Effector memory CD8-positive, alpha-beta T cell (primary cell): ENCODE data around the gene ACBD6.
"Not testable (repeated sequence)": the region's sequence is repeated elsewhere in the genome, so short reads cannot be mapped to it uniquely, and the experiment has no call there.

Source experiments
- ATAC-seq: fragments of 150-1000 bp; cut with Tn5 transposase; replicated peaks from 2 replicates; pipeline ENCODE4 v1.10.0; 2021; ENCODE audit warnings: mild to moderate bottlenecking, moderate library complexity
- DNase-seq, 3 experiments: peaks; one replicate each; pipeline ENCODE4 v3.0.0; 2021
- H3K27ac Mint-ChIP-seq, 2 donors: one replicate each; pipeline ENCODE4 v1.8.0; 2022; ENCODE audit warnings: mild to moderate bottlenecking in 2 of 2, mixed read lengths in 2 of 2, moderate library complexity in 2 of 2
- H3K27me3 Mint-ChIP-seq, 2 donors: one replicate each; pipeline ENCODE4 v1.8.0; 2022; ENCODE audit warnings: mixed read lengths in 2 of 2
- H3K36me3 Mint-ChIP-seq: one replicate; pipeline ENCODE4 v1.8.0; 2022; ENCODE audit warnings: mild to moderate bottlenecking, moderate library complexity, mixed read lengths; ENCODE audit not compliant: insufficient read depth
- H3K4me1 Mint-ChIP-seq, 2 donors: one replicate each; pipeline ENCODE4 v1.8.0; 2022; ENCODE audit warnings: low read depth in 2 of 2, mixed read lengths in 2 of 2
- H3K4me3 Mint-ChIP-seq, 2 donors: one replicate each; pipeline ENCODE4 v1.8.0; 2022; ENCODE audit warnings: mild to moderate bottlenecking in 2 of 2, mixed read lengths in 2 of 2, moderate library complexity in 2 of 2
- H3K9me3 Mint-ChIP-seq, 2 donors: one replicate each; pipeline ENCODE4 v1.8.0; 2022; ENCODE audit warnings: mixed read lengths in 2 of 2

Gene ACBD6

DNA sequence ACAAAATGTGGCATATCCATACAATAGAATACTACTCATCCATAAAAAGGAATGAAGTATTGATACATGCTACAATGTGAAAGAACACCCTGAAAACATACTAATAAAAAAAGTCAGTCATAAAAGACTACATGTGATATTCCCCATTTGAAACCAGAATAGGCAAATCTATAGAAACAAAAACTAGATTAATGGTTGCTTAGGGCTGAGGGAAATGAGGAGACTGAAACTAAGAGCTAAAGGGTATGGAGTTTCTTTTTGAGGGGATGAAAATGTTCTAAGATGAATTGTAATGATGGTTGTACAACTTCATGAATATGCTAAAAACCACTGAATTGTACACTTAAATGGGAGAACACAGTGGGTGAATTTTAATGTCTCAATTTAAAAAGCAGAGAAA is 50.9 kb downstream of the ACBD6 start:
- Mint-ChIP-seq H3K36me3 (no peaks in the 10 kb centered on the region), H3K4me1 (peaks cover 3 to 24% of the 10 kb centered on the region in 2 donors), H3K9me3 (peaks cover 0 to 4% of the 10 kb centered on the region in 2 donors), H3K4me3 (no peak overlapping the region), H3K27me3 (no peaks in the 10 kb centered on the region), H3K27ac (no peak overlapping the region)
- no peak for DNase-seq
- ATAC-seq = no peak

DNA sequence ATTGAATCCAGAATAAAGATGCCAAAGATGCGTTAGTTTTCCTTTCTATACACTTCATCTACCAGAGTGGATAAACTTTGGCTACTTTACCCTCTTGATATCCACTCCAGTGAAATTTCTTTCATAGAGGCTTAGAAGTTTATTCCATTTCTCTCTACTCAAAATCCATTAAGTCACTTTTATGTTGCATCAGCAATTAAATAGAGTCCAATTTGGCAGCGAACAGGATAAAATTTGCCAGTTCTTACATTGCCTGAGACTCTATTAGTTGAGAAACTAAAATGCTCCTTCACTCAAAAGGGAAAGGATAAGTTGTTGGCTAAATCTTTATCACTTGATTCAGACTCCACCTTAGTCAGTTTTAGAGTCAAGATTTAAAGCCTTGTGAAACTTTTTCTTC is 57.9 kb downstream of the ACBD6 start:
- no peak for DNase-seq
- no peaks in the 10 kb centered on the region for H3K27me3 Mint-ChIP-seq
- no peaks in the 10 kb centered on the region for H3K9me3 Mint-ChIP-seq
- no peak overlapping the region for H3K4me3 Mint-ChIP-seq
- no peaks in the 10 kb centered on the region for H3K36me3 Mint-ChIP-seq
- no peak for ATAC-seq
- H3K4me1 Mint-ChIP-seq = peaks cover 4 to 8% of the 10 kb centered on the region in 2 donors
- H3K27ac Mint-ChIP-seq = no peak overlapping the region

DNA sequence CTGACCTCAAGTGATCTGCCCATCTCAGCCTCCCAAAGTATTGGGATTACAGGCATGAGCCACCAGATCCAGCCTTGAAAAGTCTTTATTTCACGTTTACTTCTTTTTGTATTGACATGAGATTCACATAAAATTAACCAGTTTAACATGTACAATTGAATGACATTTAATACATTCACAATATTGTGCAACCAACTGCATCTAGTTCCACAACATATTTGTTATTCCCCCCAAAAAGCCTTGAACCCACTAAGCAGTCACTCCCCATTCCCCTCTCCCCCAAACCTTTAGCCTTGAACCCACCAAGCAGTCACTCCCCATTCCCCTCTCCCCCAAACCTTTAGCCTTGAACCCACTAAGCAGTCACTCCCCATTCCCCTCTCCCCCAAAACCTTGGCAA is 62.0 kb downstream of the ACBD6 start:
- Mint-ChIP-seq H3K27ac (no peak overlapping the region), H3K36me3 (no peaks in the 10 kb centered on the region), H3K4me1 (peaks cover 3 to 4% of the 10 kb centered on the region in 2 donors), H3K9me3 (no peaks in the 10 kb centered on the region), H3K27me3 (no peaks in the 10 kb centered on the region), H3K4me3 (no peak overlapping the region)
- ATAC-seq (no peak), DNase-seq (no peak)

DNA sequence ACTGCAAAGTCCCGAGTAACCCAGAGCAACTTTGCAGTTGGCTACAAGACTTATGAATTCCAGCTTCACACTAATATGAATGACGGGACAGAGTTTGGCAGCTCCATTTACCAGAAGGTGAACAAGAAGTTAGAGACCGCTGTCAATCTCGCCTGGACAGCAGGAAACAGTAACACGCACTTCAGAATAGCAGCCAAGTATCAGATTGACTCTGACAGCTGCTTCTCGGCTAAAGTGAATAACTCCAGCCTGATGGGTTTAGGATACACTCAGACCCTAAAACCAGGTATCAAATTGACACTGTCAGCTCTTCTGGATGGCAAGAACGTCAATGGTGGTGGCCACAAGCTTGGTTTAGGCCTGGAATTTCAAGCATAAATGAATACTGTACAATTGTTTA is 66.8 kb downstream of the ACBD6 start:
- no peak for DNase-seq
- H3K9me3 Mint-ChIP-seq = no peaks in the 10 kb centered on the region
- no peak overlapping the region for H3K4me3 Mint-ChIP-seq
- H3K27me3 Mint-ChIP-seq = no peaks in the 10 kb centered on the region
- peaks cover 5 to 29% of the 10 kb centered on the region in 2 donors for H3K4me1 Mint-ChIP-seq
- no peak overlapping the region for H3K27ac Mint-ChIP-seq
- no peak for ATAC-seq
- peaks cover 4% of the 10 kb centered on the region for H3K36me3 Mint-ChIP-seq

DNA sequence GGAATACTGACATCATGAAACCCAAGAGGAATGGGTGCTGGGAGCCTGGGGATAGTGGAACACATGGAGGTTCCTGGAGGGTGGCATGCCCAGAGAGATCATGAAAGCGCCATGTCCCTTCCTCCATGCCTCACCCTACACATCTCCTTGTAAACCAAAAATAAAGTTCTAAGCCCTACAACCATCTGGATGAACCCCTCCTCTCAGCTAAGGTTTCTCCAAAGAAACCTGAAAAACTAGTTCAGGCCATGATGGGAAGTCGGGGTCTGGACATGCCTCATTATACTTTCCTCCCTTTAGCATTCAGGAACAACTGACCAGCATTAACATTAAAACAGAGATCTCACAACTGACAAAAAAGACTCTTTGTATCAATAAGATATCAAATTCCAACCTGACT is 68.5 kb downstream of the ACBD6 start:
- no peaks in the 10 kb centered on the region for H3K27me3 Mint-ChIP-seq
- H3K9me3 Mint-ChIP-seq = no peaks in the 10 kb centered on the region
- DNase-seq = no peak
- no peak for ATAC-seq
- peaks cover 7 to 29% of the 10 kb centered on the region in 2 donors for H3K4me1 Mint-ChIP-seq
- H3K36me3 Mint-ChIP-seq = peaks cover 4% of the 10 kb centered on the region
- H3K27ac Mint-ChIP-seq = peak overlapping the region in 1 of 2 donors; percentile 31
- no peak overlapping the region for H3K4me3 Mint-ChIP-seq

DNA sequence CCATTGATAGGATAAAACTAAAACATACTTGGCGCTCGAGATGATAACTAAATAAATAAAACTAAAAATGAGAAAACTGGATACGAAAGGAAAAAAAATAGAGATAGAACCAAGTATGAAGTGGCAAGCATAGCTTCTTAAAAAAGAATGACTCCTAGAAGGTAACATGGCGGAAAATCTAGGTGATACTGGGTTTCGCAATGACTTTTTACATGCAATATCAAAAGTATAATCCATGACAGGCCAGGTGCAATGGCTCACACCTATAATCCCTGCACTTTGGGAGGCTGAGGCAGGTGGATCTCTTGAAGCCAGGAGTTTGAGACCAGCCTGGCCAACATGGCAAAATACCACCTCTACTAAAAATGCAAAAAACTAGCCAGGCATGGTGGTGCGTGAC is 70.7 kb downstream of the ACBD6 start:
- H3K4me3 Mint-ChIP-seq = no peak overlapping the region
- no peak overlapping the region for H3K27ac Mint-ChIP-seq
- no peaks in the 10 kb centered on the region for H3K27me3 Mint-ChIP-seq
- H3K4me1 Mint-ChIP-seq = peaks cover 7 to 31% of the 10 kb centered on the region in 2 donors
- peaks cover 6% of the 10 kb centered on the region for H3K36me3 Mint-ChIP-seq
- no peaks in the 10 kb centered on the region for H3K9me3 Mint-ChIP-seq
- no peak for DNase-seq
- no peak for ATAC-seq

DNA sequence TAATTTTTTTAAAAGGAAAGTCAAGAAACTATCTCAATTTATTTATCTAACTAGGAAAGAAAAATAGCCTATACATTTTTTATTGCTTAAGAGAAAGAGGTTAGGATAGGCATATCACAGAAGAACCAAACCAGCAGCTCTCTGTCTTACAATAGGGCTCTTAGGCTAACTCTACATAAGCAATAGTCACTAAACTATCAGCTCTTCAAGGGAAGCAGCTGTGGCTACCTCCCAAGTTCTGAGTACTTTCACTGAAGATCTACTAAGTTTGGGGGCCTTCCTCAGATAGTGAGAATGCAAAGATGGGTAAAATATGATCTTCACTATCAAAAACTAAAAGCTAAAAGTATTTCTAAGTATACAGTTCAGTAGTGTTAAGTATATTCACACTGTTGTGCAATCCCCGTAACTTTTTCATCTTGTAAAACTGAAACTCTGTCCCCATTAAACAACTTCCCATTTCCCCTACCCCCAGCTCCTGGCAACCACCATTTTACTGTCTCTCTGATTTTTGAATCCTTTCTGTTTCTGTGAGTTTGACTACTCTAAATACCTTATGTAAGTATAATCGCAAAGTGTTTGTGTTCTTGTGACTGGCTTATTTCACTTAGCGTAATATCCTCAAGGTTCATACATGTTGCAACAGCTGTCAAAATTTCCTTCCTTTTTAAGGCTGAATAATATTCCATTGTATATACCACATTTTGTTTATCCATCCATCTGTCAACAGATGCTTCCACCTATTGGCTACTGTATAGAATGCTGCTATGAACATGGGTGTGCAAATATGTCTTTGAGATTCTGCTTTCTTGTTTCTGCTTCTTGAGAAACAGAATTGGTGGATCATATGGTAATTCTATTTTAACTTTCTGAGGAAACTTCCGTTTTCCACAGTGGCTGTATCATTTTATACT is 73.3 kb downstream of the ACBD6 start:
- no peak overlapping the region for H3K4me3 Mint-ChIP-seq
- H3K9me3 Mint-ChIP-seq = no peaks in the 10 kb centered on the region
- DNase-seq = no peak
- no peaks in the 10 kb centered on the region for H3K27me3 Mint-ChIP-seq
- H3K27ac Mint-ChIP-seq = no peak overlapping the region
- peaks cover 2% of the 10 kb centered on the region for H3K36me3 Mint-ChIP-seq
- peaks cover 8 to 27% of the 10 kb centered on the region in 2 donors for H3K4me1 Mint-ChIP-seq
- ATAC-seq = no peak

DNA sequence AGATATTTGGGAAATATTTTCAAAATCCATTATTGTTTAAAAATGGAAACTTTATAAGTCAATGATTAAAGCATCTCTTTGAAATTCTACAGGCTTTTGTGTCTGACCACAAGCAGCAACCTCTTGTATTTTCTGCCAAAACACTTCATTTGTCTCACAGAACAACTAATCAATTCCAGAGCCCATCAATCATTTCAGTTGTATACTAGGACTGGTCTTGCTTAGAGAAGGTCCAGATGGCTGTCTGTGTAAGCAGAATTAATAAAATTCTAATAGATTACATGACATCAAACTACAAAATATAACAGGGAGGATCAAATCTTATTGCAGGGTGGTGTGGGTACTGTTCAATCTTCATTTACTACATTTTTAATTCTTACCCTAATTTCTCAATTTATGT is 76.4 kb downstream of the ACBD6 start:
- Mint-ChIP-seq H3K4me1 (peaks cover 4 to 11% of the 10 kb centered on the region in 2 donors), H3K4me3 (no peak overlapping the region), H3K36me3 (peaks cover 2% of the 10 kb centered on the region), H3K27me3 (no peaks in the 10 kb centered on the region), H3K27ac (no peak overlapping the region), H3K9me3 (peaks cover 0 to 3% of the 10 kb centered on the region in 2 donors)
- ATAC-seq = no peak
- no peak for DNase-seq

DNA sequence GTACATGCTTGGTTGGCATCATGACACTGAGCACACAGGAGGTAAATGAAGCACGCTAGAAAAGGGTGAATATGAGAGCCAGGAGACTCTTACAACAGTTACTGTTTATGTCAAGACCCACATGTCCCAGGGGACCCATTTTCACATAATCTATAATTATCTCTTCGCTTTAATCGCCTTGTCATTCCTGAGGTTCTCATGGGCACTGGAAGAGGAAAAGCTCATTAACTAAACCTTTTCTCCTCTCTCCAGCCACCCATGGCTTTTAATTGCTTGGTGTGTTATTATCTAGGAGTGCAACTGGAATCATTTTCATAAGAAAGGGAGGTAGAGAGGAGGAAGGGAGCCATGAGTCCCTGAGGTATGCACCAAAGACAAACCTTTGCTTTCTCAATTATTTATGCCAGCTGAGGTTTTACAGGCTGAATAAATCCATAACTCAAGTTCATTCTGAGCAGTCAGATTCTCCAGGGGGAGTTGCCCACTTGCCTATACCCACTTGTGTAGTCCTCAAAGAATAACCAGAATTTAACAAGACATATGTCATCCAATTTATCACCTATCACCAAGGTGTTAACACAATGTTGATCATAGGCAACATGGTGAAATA is 77.4 kb downstream of the ACBD6 start:
- Mint-ChIP-seq H3K36me3 (peaks cover 2% of the 10 kb centered on the region), H3K4me1 (peaks cover 4 to 11% of the 10 kb centered on the region in 2 donors)

DNA sequence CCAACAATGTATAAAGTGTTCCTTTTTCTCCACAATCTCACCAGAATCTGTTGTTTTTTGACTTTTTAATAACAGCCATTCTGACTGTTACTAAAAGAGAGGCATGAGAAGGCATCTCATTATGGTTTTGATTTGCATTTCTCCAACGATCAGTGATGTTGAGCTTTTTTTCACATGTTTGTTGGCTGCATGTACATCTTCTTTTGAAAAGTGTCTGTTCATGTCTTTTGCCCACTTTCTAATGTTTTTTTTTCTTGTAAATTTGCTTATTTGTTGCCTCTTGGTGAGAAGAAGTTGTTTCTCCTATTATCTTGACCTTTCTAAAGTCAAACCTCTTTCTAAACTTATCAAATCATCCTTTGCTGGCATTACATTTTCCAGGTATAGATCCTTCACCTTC is 80.8 kb downstream of the ACBD6 start:
- ATAC-seq (no peak), DNase-seq (no peak)
- Mint-ChIP-seq H3K4me1 (peaks cover 4 to 8% of the 10 kb centered on the region in 2 donors), H3K4me3 (no peak overlapping the region), H3K9me3 (peaks cover 0 to 6% of the 10 kb centered on the region in 2 donors), H3K36me3 (no peaks in the 10 kb centered on the region), H3K27me3 (no peaks in the 10 kb centered on the region), H3K27ac (no peak overlapping the region)

More for the DNA sequence above, 77.4 kb downstream of the ACBD6 start:
- Mint-ChIP-seq H3K4me3 (no peak overlapping the region), H3K27me3 (no peaks in the 10 kb centered on the region), H3K9me3 (peaks cover 0 to 6% of the 10 kb centered on the region in 2 donors), H3K27ac (peak overlapping the region in 1 of 2 donors; percentile 7)
- DNase-seq = no peak
- ATAC-seq = no peak

DNA sequence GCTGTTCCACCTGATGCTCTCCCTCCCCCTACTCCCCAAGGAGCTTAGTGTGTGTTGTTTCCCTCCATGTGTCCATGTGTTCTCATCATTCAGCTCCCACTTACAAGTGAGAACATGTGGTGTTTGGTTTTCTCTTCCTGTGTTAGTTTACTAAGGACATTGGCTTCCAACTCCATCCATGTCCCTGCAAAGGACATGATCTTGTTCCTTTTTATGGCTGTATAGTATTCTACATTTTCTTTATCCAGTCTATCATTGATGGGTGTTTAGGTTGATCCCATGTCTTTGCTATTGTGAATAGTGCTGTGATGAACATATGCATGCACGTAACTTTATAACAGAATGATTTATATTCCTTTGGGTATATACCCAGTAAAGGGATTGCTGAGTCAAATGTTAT is 81.2 kb downstream of the ACBD6 start:
- not testable (repeated sequence) for H3K4me1 Mint-ChIP-seq, H3K4me3 Mint-ChIP-seq, H3K27me3 Mint-ChIP-seq, ATAC-seq, H3K36me3 Mint-ChIP-seq, DNase-seq, H3K27ac Mint-ChIP-seq
- H3K9me3 Mint-ChIP-seq = peaks cover 0 to 10% of the 10 kb centered on the region in 2 donors

DNA sequence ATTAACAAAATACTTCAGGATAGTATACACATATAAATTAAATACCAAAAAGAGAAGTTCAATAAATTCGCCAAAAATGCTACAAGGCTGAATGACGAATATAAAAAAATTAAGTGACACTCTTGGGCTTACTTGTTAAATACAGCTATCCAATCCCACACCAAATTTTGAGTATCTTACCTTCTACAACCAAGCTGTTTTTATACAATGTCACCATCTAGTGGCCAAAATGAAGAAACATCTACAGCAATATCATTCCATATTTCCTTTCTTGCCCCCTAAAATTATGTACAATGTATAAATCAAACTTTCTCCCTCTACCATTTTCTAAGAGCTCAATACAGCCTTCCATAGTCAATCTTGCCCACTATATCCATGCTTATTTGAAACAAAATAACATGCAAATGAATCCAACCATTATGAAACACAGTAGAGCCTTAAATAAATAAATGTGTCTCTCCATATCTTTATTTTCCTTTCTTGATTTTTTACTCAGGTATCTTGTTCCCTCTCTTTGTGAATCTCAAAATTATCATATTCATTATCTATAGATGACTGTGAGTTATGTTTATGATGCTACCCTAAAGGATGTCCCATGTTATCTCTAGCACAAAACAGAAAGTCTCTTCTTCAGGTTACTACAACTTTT is 86.3 kb downstream of the ACBD6 start:
- ATAC-seq (no peak), DNase-seq (no peak)
- Mint-ChIP-seq H3K9me3 (peaks cover 0 to 12% of the 10 kb centered on the region in 2 donors), H3K27me3 (no peaks in the 10 kb centered on the region), H3K27ac (no peak overlapping the region), H3K4me3 (no peak overlapping the region), H3K36me3 (peaks cover 8% of the 10 kb centered on the region), H3K4me1 (peaks cover 0 to 2% of the 10 kb centered on the region in 2 donors)

DNA sequence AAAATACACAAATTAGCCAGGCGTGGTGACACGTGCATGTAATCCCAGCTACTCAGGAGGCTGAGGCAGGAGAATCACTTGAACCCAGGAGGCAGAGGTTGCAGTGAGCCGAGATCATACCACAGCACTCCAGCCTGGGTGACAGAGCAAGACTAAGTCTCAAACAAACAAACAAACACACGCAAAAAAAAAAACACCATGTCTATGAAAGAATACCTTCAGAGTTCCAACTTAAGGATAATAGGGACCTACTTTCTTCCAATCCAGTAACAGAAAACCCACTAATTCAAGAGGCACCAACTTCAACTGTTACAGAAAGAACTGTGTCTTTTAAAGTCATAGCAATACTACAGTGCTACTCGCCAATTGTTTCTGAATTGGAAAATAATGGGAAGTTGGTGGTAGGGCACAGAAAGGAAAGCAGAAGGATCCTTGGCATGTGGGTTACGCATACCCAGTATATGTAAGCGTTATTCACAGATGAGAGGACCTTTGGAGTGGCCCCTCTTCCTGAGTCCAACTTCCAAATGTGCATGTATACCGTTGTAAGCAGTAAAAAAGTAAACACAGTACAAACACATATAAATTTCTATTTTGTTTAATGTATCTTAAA is 87.0 kb downstream of the ACBD6 start:
- no peaks in the 10 kb centered on the region for H3K4me1 Mint-ChIP-seq
- peaks cover 8% of the 10 kb centered on the region for H3K36me3 Mint-ChIP-seq
- H3K9me3 Mint-ChIP-seq = peaks cover 0 to 7% of the 10 kb centered on the region in 2 donors
- no peaks in the 10 kb centered on the region for H3K27me3 Mint-ChIP-seq
- DNase-seq (no peak), ATAC-seq (no peak)
- no peak overlapping the region for H3K27ac Mint-ChIP-seq
- no peak overlapping the region for H3K4me3 Mint-ChIP-seq
